HepG2 (cell line): ENCODE results near the gene TMEM151A. TPM values are rescaled to one million over a fixed set of nuclear protein-coding genes. Genes with fewer than 3 reads are reported as not detected.
A peak's percentile ranks its signal among the peaks of the same experiment; 100 is the strongest.

Source experiments
- AHDC1 ChIP-seq: sonication (generic); formaldehyde crosslinking; IDR thresholded peaks from 2 replicates; pipeline ENCODE4 v1.5.1; 2020; ENCODE audit warnings: mild to moderate bottlenecking, missing genetic modification reagents, borderline replicate concordance
- HNRNPLL ChIP-seq: fragments of 200-400 bp; formaldehyde crosslinking; IDR thresholded peaks from 2 replicates; pipeline ENCODE4 v1.6.1; 2017; ENCODE audit warnings: mild to moderate bottlenecking, low read depth, low read length; ENCODE audit not compliant: poor library complexity, severe bottlenecking
- HOXA3 ChIP-seq: sonication (generic); formaldehyde crosslinking; IDR thresholded peaks from 2 replicates; pipeline ENCODE4 v1.5.0; 2020; ENCODE audit warnings: missing genetic modification reagents
- MAZ ChIP-seq, 2 experiments: sonication (generic) in 1 of 2; formaldehyde crosslinking in 1 of 2; IDR thresholded peaks; 2 replicates each; pipeline versions ENCODE4 v1.5.0 to v1.6.1; 2012 to 2020; ENCODE audit warnings: low read depth in 2 of 2, mild to moderate bottlenecking in 2 of 2, borderline replicate concordance in 1 of 2, improper control_type of control experiment in 1 of 2, low read length in 1 of 2, missing genetic modification reagents in 1 of 2, moderate library complexity in 1 of 2
- MXI1 ChIP-seq: IDR thresholded peaks from 3 replicates; pipeline ENCODE4 v1.6.1; 2012; ENCODE audit warnings: low read depth, low read length, inconsistent platforms, borderline replicate concordance
- PAX8 ChIP-seq: sonication (generic); formaldehyde crosslinking; IDR thresholded peaks from 2 replicates; pipeline ENCODE4 v1.8.0; 2022; ENCODE audit warnings: mild to moderate bottlenecking, missing genetic modification reagents, borderline replicate concordance
- RFX1 ChIP-seq: fragments of 450-650 bp; IDR thresholded peaks from 2 replicates; pipeline ENCODE4 v1.6.1; 2017
- RNF2 ChIP-seq: fragments of 450-650 bp; conservative IDR thresholded peaks from 2 replicates; pipeline ENCODE4 v1.6.1; 2016; ENCODE audit warnings: low read depth
- SUZ12 ChIP-seq: fragments of 150-350 bp; IDR thresholded peaks from 2 replicates; pipeline ENCODE4 v1.6.1; 2014; ENCODE audit warnings: low read depth, low read length
- ZFP36 ChIP-seq: fragments of 150-350 bp; IDR thresholded peaks from 2 replicates; pipeline ENCODE4 v1.6.1; 2018; ENCODE audit warnings: borderline replicate concordance, low read length, low read depth; ENCODE audit not compliant: partially characterized antibody
- ZKSCAN5 ChIP-seq: sonication (generic); formaldehyde crosslinking; IDR thresholded peaks from 2 replicates; pipeline ENCODE4 v1.5.1; 2020; ENCODE audit warnings: mild to moderate bottlenecking, missing genetic modification reagents
- ZNF317 ChIP-seq: sonication (generic); formaldehyde crosslinking; IDR thresholded peaks from 2 replicates; pipeline ENCODE4 v1.5.0; 2020; ENCODE audit warnings: mild to moderate bottlenecking, missing genetic modification reagents
- ZNF670 ChIP-seq: sonication (generic); formaldehyde crosslinking; IDR thresholded peaks from 2 replicates; pipeline ENCODE4 v1.8.0; 2022; ENCODE audit warnings: mild to moderate bottlenecking, missing genetic modification reagents, borderline replicate concordance
- ZNF687 ChIP-seq: sonication (generic); formaldehyde crosslinking; IDR thresholded peaks from 2 replicates; pipeline ENCODE4 v1.5.1; 2020; ENCODE audit warnings: mild to moderate bottlenecking, missing genetic modification reagents, moderate library complexity
- ZNF775 ChIP-seq: sonication (generic); formaldehyde crosslinking; IDR thresholded peaks from 2 replicates; pipeline ENCODE4 v1.4.0; 2020; ENCODE audit warnings: missing genetic modification reagents, mild to moderate bottlenecking, moderate library complexity, borderline replicate concordance
- ZSCAN20 ChIP-seq: sonication (generic); formaldehyde crosslinking; IDR thresholded peaks from 2 replicates; pipeline ENCODE4 v1.4.0; 2020; ENCODE audit warnings: missing genetic modification reagents, mild to moderate bottlenecking, borderline replicate concordance
- polyA plus RNA-seq, 8 experiments: library from polyadenylated mRNA; depleted of rRNA in 3 of 8; stranded (reverse) in 7 of 8; unstranded in 1 of 8; fragments of >200 nt; fragmentation: Illumina TruSeq in 4 of 8; extraction: Trizol in 4 of 8; gene quantifications; 2 replicates each; pipeline versions ENCODE4 v1.2.1 to v1.2.3, GENCODE V29; 2011 to 2016; ENCODE audit warnings: low read depth in 4 of 8, missing spikeins in 1 of 8, mixed read lengths in 1 of 8; ENCODE audit not compliant: insufficient read depth in 1 of 8
- total RNA-seq, 5 experiments: library from RNA; depleted of rRNA; stranded (reverse); fragments of >200 nt; fragmentation: Illumina TruSeq; extraction: Trizol; gene quantifications; 2 replicates each; pipeline ENCODE4 v1.2.3, GENCODE V29; 2016; ENCODE audit warnings: low read depth in 1 of 5

TMEM151A gene
- total and polyA plus RNA-seq, 2 of the 13 experiments (the other 11 are each of a cell fraction or from before 2014, with no cell fraction given) = 0.18 to 0.33 TPM

- TF ChIP-seq ZNF687 (CRISPR knock-in tag) = 0 out of 2 replicates have a peak, but pooled peaks have one; percentile 2
- TF ChIP-seq RFX1 = no peak
- no peak for TF ChIP-seq ZFP36
- 0 out of 2 replicates have a peak, but pooled peaks have one; percentile 8 for TF ChIP-seq AHDC1
- TF ChIP-seq ZNF775 = 0 out of 2 replicates have a peak, but pooled peaks have one; percentile 21
- TF ChIP-seq ZSCAN20 (CRISPR knock-in tag) = peak; percentile 21; the same call in 1 of the 2 replicates
- TF ChIP-seq HNRNPLL = no peak
- peak; percentile 69 for TF ChIP-seq ZKSCAN5 (CRISPR knock-in tag)
- TF ChIP-seq MXI1 = peak; percentile 61; the same call in 1 of the 3 replicates
- TF ChIP-seq ZNF317 (CRISPR knock-in tag) = peak; percentile 30; the same call in 1 of the 2 replicates
- TF ChIP-seq HOXA3 = peak; percentile 0; the same call in 1 of the 2 replicates
- no peak for TF ChIP-seq SUZ12
- no peak; the same call in 1 of the 2 replicates for TF ChIP-seq RNF2
- TF ChIP-seq MAZ (IDR thresholded peaks at IDR 0.05; ENCODE audit: borderline replicate concordance, low read depth, low read length) = peak; percentile 60; the same call in 1 of the 2 replicates
- no peak for TF ChIP-seq MAZ (CRISPR knock-in tag; IDR thresholded peaks at IDR 0.05; ENCODE audit: low read depth)
- 0 out of 2 replicates have a peak, but pooled peaks have one; percentile 54 for TF ChIP-seq ZNF670 (CRISPR knock-in tag)
- no peak for TF ChIP-seq PAX8
Measured at GRCh38 chr11:66312549-66313320, 21.0 kb downstream of the TMEM151A start (continued).
